Caco-2 (cell line): ENCODE data around the gene AUH. TPM values are rescaled to one million over a fixed set of nuclear protein-coding genes. Genes with fewer than 3 reads are reported as not detected.

Experiments used
- BruUV-seq: library from RNA; stranded (reverse); fragments of 400-500 nt; replicated peaks from 2 replicates; lab custom pipeline; 2021; lab: Mats Ljungman, UMichigan
- CTCF ChIA-PET: fragments of 300-600 bp; sonication (Branson Sonifier 250); formaldehyde crosslinking; loops from one replicate; lab custom pipeline; 2022; ENCODE audit warnings: antibody characterized with exemption; lab: Charles Lee
- POLR2A ChIA-PET: fragments of 300-600 bp; sonication (Branson Sonifier 250); formaldehyde crosslinking; loops from one replicate; lab custom pipeline; 2022; ENCODE audit warnings: antibody characterized with exemption; lab: Charles Lee
- DNase-seq, 2 experiments: peaks; one replicate each; pipeline versions ENCODE4 v3.0.0 to v3.0.0-alpha.2; 2020 to 2022
- H3K27me3 ChIP-seq: replicated peaks from 2 replicates; pipeline ENCODE4 v1.6.0; 2011; ENCODE audit warnings: low read length; ENCODE audit not compliant: control insufficient read depth, insufficient read depth
- H3K36me3 ChIP-seq: 2 replicates; pipeline ENCODE4 v1.5.1; 2011; ENCODE audit warnings: low read length; ENCODE audit not compliant: control insufficient read depth, insufficient read depth
- H3K4me1 ChIP-seq: fragments of 250-450 bp; sonication (Bioruptor Pico); 2 replicates; pipeline ENCODE4 v1.5.1; 2020; ENCODE audit warnings: mild to moderate bottlenecking
- H3K4me3 ChIP-seq: 2 replicates; pipeline ENCODE4 v1.5.1; 2011; ENCODE audit warnings: low read depth, mild to moderate bottlenecking, control low read depth, low read length
- H3K9me3 ChIP-seq: fragments of 250-450 bp; sonication (Bioruptor Pico); 2 replicates; pipeline ENCODE4 v1.5.1; 2020; ENCODE audit warnings: mild to moderate bottlenecking, moderate library complexity
- H3K27ac Mint-ChIP-seq: one replicate; pipeline ENCODE4 v1.8.0; 2022; ENCODE audit warnings: mixed read lengths; ENCODE audit not compliant: unreplicated experiment
- H3K27me3 Mint-ChIP-seq: one replicate; pipeline ENCODE4 v1.8.0; 2022; ENCODE audit warnings: mixed read lengths; ENCODE audit not compliant: insufficient read depth, unreplicated experiment
- H3K36me3 Mint-ChIP-seq: one replicate; pipeline ENCODE4 v1.8.0; 2022; ENCODE audit warnings: mild to moderate bottlenecking, mixed read lengths; ENCODE audit not compliant: insufficient read depth, unreplicated experiment
- H3K4me1 Mint-ChIP-seq: one replicate; pipeline ENCODE4 v1.8.0; 2022; ENCODE audit warnings: low read depth, mixed read lengths; ENCODE audit not compliant: unreplicated experiment
- H3K4me3 Mint-ChIP-seq: one replicate; pipeline ENCODE4 v1.8.0; 2022; ENCODE audit warnings: mild to moderate bottlenecking, moderate library complexity, mixed read lengths; ENCODE audit not compliant: unreplicated experiment
- H3K9me3 Mint-ChIP-seq: one replicate; pipeline ENCODE4 v1.8.0; 2022; ENCODE audit warnings: mixed read lengths; ENCODE audit not compliant: unreplicated experiment
- intact Hi-C: fragments of 100-400 bp; cut with micrococcal nuclease; formaldehyde crosslinking; loops from one replicate; pipeline ENCODE4 v1.10.0; 2022; ENCODE audit not compliant: unreplicated experiment
- total RNA-seq: library from RNA; stranded (reverse); gene quantifications from 2 replicates; pipeline ENCODE4 v1.2.3, GENCODE V29; 2022
- TF ChIP-seq, protein P1 (sequence below), 2 experiments: fragments of 200-600 bp in 1 of 2; IDR thresholded peaks; 1 replicate in 1 of 2; 2 replicates in 1 of 2; pipeline versions ENCODE4 v1.5.1 to v1.8.0; 2011 to 2022; ENCODE audit warnings: antibody characterized with exemption in 1 of 2, control low read depth in 1 of 2, inconsistent platforms in 1 of 2, low read depth in 1 of 2, low read length in 1 of 2, mild to moderate bottlenecking in 1 of 2, moderate library complexity in 1 of 2; ENCODE audit not compliant: insufficient read depth in 1 of 2, severe bottlenecking in 1 of 2, unreplicated experiment in 1 of 2

AUH gene
- total RNA-seq, 1 experiment from 2014 or later: 10.3 TPM

DNA sequence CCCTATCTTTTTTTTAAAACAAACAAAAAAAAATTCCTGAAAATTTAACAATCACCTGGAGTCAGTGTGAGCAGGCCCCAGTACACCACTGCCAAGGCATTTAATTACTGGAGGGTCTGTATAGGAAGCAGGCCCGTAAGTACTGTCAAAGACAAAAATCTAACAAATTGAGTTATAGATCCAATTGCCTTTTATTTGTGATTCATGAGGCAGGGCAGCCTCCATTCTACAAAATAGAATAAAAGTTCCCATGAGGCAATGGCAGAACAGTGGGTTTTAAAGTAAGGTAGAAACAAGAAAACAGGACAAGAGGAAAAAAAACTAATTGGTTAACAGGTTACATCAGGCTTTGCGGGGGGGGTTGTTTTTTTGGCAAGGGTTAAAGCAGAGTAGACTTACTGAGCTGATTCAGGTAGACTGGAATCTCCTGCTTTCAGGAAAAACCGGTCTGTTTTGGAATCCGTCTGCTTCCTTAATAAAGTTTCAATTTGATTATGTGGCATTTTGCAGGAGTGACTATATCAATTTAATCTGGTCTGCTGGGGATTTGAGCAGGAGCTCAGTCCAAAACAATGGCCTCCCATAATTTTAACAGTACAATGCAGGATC, 48.9 kb downstream of the AUH start:
- Mint-ChIP-seq H3K27ac (peak overlapping the region; percentile 6), H3K4me1 (peaks cover 19% of the 10 kb centered on the region), H3K4me3 (no peak overlapping the region), H3K9me3 (no peaks in the 10 kb centered on the region), H3K27me3 (no peaks in the 10 kb centered on the region), H3K36me3 (no peaks in the 10 kb centered on the region)
- no peaks in the 10 kb centered on the region for H3K9me3 ChIP-seq
- H3K4me3 ChIP-seq: no peak overlapping the region
- CTCF ChIA-PET: no interaction called here
- BruUV-seq: no TSS peak
- intact Hi-C loops: no loop called here
- H3K4me1 ChIP-seq: peaks cover 6% of the 10 kb centered on the region; the same call in 1 of the 2 replicates
- TF ChIP-seq, protein P1, sequence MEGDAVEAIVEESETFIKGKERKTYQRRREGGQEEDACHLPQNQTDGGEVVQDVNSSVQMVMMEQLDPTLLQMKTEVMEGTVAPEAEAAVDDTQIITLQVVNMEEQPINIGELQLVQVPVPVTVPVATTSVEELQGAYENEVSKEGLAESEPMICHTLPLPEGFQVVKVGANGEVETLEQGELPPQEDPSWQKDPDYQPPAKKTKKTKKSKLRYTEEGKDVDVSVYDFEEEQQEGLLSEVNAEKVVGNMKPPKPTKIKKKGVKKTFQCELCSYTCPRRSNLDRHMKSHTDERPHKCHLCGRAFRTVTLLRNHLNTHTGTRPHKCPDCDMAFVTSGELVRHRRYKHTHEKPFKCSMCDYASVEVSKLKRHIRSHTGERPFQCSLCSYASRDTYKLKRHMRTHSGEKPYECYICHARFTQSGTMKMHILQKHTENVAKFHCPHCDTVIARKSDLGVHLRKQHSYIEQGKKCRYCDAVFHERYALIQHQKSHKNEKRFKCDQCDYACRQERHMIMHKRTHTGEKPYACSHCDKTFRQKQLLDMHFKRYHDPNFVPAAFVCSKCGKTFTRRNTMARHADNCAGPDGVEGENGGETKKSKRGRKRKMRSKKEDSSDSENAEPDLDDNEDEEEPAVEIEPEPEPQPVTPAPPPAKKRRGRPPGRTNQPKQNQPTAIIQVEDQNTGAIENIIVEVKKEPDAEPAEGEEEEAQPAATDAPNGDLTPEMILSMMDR (IDR thresholded peaks at IDR 0.05; ENCODE audit: insufficient read depth in 1 of 2, low read depth in 1 of 2, low read length in 1 of 2, severe bottlenecking in 1 of 2, unreplicated experiment in 1 of 2): no peak
- POLR2A ChIA-PET: no interaction called here
- H3K36me3 ChIP-seq: no peaks in the 10 kb centered on the region
- peak in 1 of 2 experiments; percentile 2 for DNase-seq
- no peaks in the 10 kb centered on the region for H3K27me3 ChIP-seq

DNA sequence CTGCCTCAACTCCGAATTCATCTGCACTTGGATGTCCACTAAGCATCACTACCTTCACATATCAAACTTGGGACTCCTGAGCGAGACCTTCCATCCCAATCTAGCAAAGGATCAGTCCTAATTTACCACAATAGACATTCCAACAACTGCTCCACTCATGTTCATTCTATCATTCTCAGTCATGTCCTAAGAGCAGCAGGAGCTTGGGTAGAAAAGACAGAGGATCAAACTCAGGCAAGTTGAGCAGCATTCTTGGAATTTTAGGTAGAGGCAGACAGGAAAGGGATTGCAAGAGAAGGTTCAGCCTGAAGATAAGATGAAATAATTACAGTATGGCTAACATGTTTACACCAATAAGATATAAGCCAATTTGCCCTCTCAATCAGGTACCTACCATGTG, 51.7 kb downstream of the AUH start:
- CTCF ChIA-PET: no interaction called here
- DNase-seq: no peak
- no peaks in the 10 kb centered on the region for H3K27me3 Mint-ChIP-seq

GRCh38 chr9:91308191-91308590, 53.5 kb downstream of the AUH start:
- no peak overlapping the region for H3K27ac Mint-ChIP-seq
- no peak overlapping the region for H3K4me3 Mint-ChIP-seq
- H3K9me3 Mint-ChIP-seq: no peaks in the 10 kb centered on the region
- BruUV-seq: no TSS peak
- ChIA-PET POLR2A (no interaction called here), CTCF (no interaction called here)
- Histone ChIP-seq H3K36me3 (no peaks in the 10 kb centered on the region), H3K4me3 (no peak overlapping the region), H3K4me1 (peaks cover 6% of the 10 kb centered on the region; the same call in 1 of the 2 replicates), H3K27me3 (no peaks in the 10 kb centered on the region), H3K9me3 (no peaks in the 10 kb centered on the region)
- intact Hi-C loops: no loop called here
- TF ChIP-seq, protein P1 (IDR thresholded peaks at IDR 0.05; ENCODE audit: insufficient read depth in 1 of 2, low read depth in 1 of 2, low read length in 1 of 2, severe bottlenecking in 1 of 2, unreplicated experiment in 1 of 2): no peak
- no peaks in the 10 kb centered on the region for H3K27me3 Mint-ChIP-seq
- no peak for DNase-seq
- H3K4me1 Mint-ChIP-seq: peaks cover 19% of the 10 kb centered on the region
- no peaks in the 10 kb centered on the region for H3K36me3 Mint-ChIP-seq

More for the DNA sequence above, 51.7 kb downstream of the AUH start:
- no TSS peak for BruUV-seq
- Mint-ChIP-seq H3K4me1 (peaks cover 19% of the 10 kb centered on the region), H3K4me3 (no peak overlapping the region), H3K36me3 (no peaks in the 10 kb centered on the region), H3K9me3 (no peaks in the 10 kb centered on the region), H3K27ac (no peak overlapping the region)
- Histone ChIP-seq H3K4me3 (no peak overlapping the region), H3K9me3 (no peaks in the 10 kb centered on the region), H3K27me3 (no peaks in the 10 kb centered on the region), H3K4me1 (peaks cover 6% of the 10 kb centered on the region; the same call in 1 of the 2 replicates), H3K36me3 (no peaks in the 10 kb centered on the region)
- intact Hi-C loops: no loop called here
- TF ChIP-seq, protein P1 (IDR thresholded peaks at IDR 0.05; ENCODE audit: insufficient read depth in 1 of 2, low read depth in 1 of 2, low read length in 1 of 2, severe bottlenecking in 1 of 2, unreplicated experiment in 1 of 2): no peak
- POLR2A ChIA-PET: no interaction called here
